Kidney (tissue), 14 donors: Measurements from ENCODE around the gene LRBA. TPM values are rescaled to one million over a fixed set of nuclear protein-coding genes. Genes with fewer than 3 reads are reported as not detected.

Experiments used
- DNase-seq, 5 donors: peaks; one replicate each; pipeline ENCODE4 v3.0.0-alpha.2; 2013 to 2020
- FAIRE-seq: peaks from 2 replicates; lab custom pipeline; 2012; peaks lifted over from hg19 to GRCh38; lab: Jason Lieb, UNC
- H3K27ac ChIP-seq, 2 donors: one replicate each; pipeline ENCODE4 v1.7.0; 2013; ENCODE audit warnings: low read depth in 2 of 2, low read length in 2 of 2, inconsistent platforms in 1 of 2
- H3K27me3 ChIP-seq: one replicate; pipeline ENCODE4 v1.7.1; 2013; ENCODE audit warnings: low read length, inconsistent platforms; ENCODE audit not compliant: control insufficient read depth, insufficient read depth
- H3K36me3 ChIP-seq, 3 donors: one replicate each; pipeline versions ENCODE4 v1.7.0 to v1.7.1; 2013; ENCODE audit warnings: low read length in 3 of 3, control low read depth in 1 of 3, inconsistent platforms in 1 of 3; ENCODE audit not compliant: insufficient read depth in 3 of 3, control insufficient read depth in 2 of 3
- H3K4me1 ChIP-seq, 3 donors: one replicate each; pipeline versions ENCODE4 v1.7.0 to v1.7.1; 2013; ENCODE audit warnings: low read length in 3 of 3, inconsistent platforms in 1 of 3, low read depth in 1 of 3; ENCODE audit not compliant: control insufficient read depth in 2 of 3, insufficient read depth in 2 of 3
- H3K4me3 ChIP-seq, 3 donors: one replicate each; pipeline versions ENCODE4 v1.7.0 to v1.8.1; 2013; ENCODE audit warnings: low read length in 3 of 3, control low read depth in 1 of 3, inconsistent platforms in 1 of 3
- H3K9ac ChIP-seq, 3 donors: one replicate each; pipeline versions ENCODE4 v1.7.0 to v1.7.1; 2013; ENCODE audit warnings: low read length in 3 of 3, control low read depth in 1 of 3, inconsistent platforms in 1 of 3
- H3K9me3 ChIP-seq, 3 donors: one replicate each; pipeline versions ENCODE4 v1.7.0 to v1.7.1; 2013; ENCODE audit warnings: low read length in 3 of 3, control low read depth in 1 of 3, inconsistent platforms in 1 of 3; ENCODE audit not compliant: control insufficient read depth in 2 of 3, insufficient read depth in 1 of 3
- intact Hi-C: fragments of 100-400 bp; cut with DNase I; formaldehyde crosslinking; loops from one replicate; pipeline ENCODE4 v1.11.1; 2022
- polyA plus RNA-seq: library from polyadenylated mRNA; stranded (reverse); fragments of 350-450 nt; fragmentation: Illumina TruSeq; extraction: RNeasy Lipid Tissue Mini Kit (QIAGEN cat#74804); gene quantifications from one replicate; pipeline ENCODE4 v1.2.3, GENCODE V29; 2014; ENCODE audit warnings: low read depth, low replicate concordance; ENCODE audit not compliant: insufficient read depth
- total RNA-seq: library from RNA; stranded (reverse); fragmentation: NEBNext Ultra II Directional; extraction: Animal tissue kit (Norgen Biotek cat#: 25700); gene quantifications from one replicate; pipeline ENCODE4 v1.2.1, GENCODE V29; 2021
- TF ChIP-seq, protein P1 (sequence below): IDR thresholded peaks from 3 replicates; pipeline ENCODE4 v1.5.1; 2012; ENCODE audit warnings: mild to moderate bottlenecking, moderate library complexity, borderline replicate concordance; ENCODE audit not compliant: insufficient read depth; ENCODE audit errors: extremely low read depth
- donor health status: control.
- donor health status: control.
- donor health status: control.
- donor health status: control.
- donor health status: control.
- donor health status: DM: yes; HTN: yes; CAD: no.
- donor health status: Normal renal cell carcinoma (clear cell type).

Gene LRBA
- total and polyA plus RNA-seq, 2 donors from 2014 or later = 20.3 to 76.7 TPM

DNA sequence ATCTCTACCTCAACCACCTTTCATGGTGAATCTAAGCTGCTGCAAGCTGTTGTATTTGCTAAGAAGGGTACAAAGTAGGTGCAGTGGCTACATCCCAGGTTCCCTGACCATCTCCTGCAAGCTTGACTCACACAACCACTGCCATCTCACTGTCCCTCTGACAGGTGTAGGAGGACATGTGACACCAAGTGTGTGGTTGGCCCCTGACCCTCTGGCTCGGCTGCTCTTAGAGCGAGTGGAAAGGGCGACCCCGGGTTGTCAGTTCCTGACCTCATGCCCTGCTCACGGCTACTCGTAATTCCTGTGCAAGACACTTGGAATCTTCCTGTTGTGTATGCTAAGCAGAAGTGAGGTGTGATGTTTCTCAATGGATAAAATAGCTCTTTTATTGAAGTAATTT, 752.5 kb downstream of the LRBA start:
- FAIRE-seq (no peak), DNase-seq (no peak)
- H3K9me3 ChIP-seq = no peaks in the 10 kb centered on the region
- H3K27me3 ChIP-seq = no peaks in the 10 kb centered on the region
- H3K9ac ChIP-seq = no peak overlapping the region
- no peak overlapping the region for H3K4me3 ChIP-seq
- H3K4me1 ChIP-seq = no peaks in the 10 kb centered on the region
- TF ChIP-seq, protein P1, sequence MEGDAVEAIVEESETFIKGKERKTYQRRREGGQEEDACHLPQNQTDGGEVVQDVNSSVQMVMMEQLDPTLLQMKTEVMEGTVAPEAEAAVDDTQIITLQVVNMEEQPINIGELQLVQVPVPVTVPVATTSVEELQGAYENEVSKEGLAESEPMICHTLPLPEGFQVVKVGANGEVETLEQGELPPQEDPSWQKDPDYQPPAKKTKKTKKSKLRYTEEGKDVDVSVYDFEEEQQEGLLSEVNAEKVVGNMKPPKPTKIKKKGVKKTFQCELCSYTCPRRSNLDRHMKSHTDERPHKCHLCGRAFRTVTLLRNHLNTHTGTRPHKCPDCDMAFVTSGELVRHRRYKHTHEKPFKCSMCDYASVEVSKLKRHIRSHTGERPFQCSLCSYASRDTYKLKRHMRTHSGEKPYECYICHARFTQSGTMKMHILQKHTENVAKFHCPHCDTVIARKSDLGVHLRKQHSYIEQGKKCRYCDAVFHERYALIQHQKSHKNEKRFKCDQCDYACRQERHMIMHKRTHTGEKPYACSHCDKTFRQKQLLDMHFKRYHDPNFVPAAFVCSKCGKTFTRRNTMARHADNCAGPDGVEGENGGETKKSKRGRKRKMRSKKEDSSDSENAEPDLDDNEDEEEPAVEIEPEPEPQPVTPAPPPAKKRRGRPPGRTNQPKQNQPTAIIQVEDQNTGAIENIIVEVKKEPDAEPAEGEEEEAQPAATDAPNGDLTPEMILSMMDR = no peak
- H3K36me3 ChIP-seq = peaks cover 0 to 2% (median 0%) of the 10 kb centered on the region in 3 donors
- intact Hi-C loops = no loop called here
- H3K27ac ChIP-seq = no peak overlapping the region

DNA sequence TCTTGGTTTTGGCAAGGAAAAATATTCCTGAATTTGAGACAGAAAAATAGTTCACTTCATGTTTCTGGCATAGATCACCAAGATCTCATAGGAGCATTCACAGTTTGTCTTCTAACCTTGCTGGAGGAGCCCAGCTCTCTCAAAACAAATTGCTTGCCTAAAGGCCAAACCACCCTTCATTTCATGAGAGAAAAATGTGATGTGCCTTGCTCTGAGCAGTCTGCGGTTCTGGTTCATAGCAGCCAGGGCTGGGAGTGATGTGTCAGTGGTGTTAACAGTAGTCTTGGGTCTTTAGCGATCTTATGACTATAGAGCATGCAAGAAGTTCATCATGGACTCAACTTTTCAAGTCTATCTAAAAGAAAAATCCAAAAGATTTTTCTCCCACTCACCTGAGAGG, 753.5 kb downstream of the LRBA start:
- DNase-seq = no peak
- H3K4me3 ChIP-seq = no peak overlapping the region
- no peak overlapping the region for H3K27ac ChIP-seq
- intact Hi-C loops = no loop called here
- no peaks in the 10 kb centered on the region for H3K27me3 ChIP-seq
- FAIRE-seq = no peak
- no peaks in the 10 kb centered on the region for H3K9me3 ChIP-seq
- no peak overlapping the region for H3K9ac ChIP-seq
- TF ChIP-seq, protein P1 = no peak
- no peaks in the 10 kb centered on the region for H3K4me1 ChIP-seq
- H3K36me3 ChIP-seq = peaks cover 0 to 2% (median 0%) of the 10 kb centered on the region in 3 donors

DNA sequence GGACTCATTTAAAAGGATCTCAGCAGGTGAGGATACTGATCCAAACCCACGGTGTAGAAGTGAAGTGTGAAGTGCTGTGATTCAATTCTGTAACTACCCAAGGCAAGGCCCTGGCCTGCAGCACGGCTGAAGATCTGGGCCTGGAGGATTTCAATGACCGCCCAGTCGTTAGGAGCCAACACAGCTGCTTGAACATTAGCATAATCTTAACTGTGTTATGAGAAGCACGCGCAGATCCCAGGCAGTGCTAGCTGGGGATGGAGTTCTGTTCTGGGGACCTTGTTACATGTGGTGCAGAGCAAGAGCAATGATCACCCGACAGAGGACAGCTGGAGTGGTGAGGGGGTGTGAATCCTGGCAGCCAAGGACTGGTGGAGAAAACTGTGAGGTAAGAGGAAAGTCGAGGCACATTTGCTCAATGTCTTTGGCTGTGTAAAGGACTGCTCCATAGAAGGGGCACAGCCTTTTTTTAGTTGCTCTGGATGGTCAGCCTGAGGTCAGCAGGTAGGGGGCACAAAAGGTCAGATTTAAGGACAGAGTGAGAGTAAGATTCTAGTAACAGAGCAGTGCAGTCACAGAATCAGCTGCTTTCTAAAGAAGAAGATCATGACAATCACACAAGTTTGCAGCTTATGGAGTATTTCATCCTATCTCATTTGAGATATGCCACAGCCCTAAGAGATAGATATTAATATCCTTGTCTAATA, 755.1 kb downstream of the LRBA start:
- Histone ChIP-seq H3K9ac (no peak overlapping the region), H3K27me3 (no peaks in the 10 kb centered on the region), H3K27ac (no peak overlapping the region), H3K4me3 (no peak overlapping the region), H3K9me3 (no peaks in the 10 kb centered on the region), H3K36me3 (peaks cover 0 to 2% (median 0%) of the 10 kb centered on the region in 3 donors), H3K4me1 (no peaks in the 10 kb centered on the region)
- no peak for FAIRE-seq
- peak in 2 of 5 donors; percentile 51 to 78 for DNase-seq
- TF ChIP-seq, protein P1 = no peak
- intact Hi-C loops = no loop called here

DNA sequence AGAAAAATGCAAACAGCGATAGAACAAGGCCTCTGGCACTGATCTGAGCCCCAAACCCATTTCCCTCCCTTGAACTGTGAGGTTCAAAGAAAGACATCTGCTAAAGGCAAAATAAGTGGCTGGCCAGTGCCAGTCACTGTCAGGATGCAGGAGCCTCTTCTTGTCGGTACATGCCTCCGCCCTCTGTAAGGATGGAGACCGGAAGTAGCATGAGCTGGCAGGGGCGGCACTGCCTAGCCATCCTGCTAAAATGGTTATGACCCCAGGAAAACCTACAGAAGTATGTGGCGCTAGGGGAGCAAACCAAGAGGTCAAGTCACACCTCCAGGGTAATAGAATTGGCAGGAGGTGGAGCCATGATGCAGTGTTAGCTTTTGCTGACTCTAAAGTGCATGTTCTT, 756.5 kb downstream of the LRBA start:
- no peak for DNase-seq
- intact Hi-C loops = no loop called here
- no peak for FAIRE-seq
- Histone ChIP-seq H3K36me3 (peaks cover 0 to 2% (median 0%) of the 10 kb centered on the region in 3 donors), H3K27me3 (no peaks in the 10 kb centered on the region), H3K9me3 (no peaks in the 10 kb centered on the region), H3K4me3 (no peak overlapping the region), H3K9ac (no peak overlapping the region), H3K4me1 (no peaks in the 10 kb centered on the region), H3K27ac (no peak overlapping the region)
- TF ChIP-seq, protein P1 = no peak
